ENCODE measurements around the gene SCD5. TPM values are rescaled to one million over a fixed set of nuclear protein-coding genes. Genes with fewer than 3 reads are reported as not detected.

The SCD5 gene
- total and polyA plus RNA-seq, 7 donors, result 0.69 to 30.7 (median 27.3) TPM

- WGBS, 2 donors, result 77 to 89% methylated on average over 12 to 13 of the region's 13 CpGs
- H3K9me3 ChIP-seq, result no peaks in the 10 kb centered on the region
- intact Hi-C loops (cut with DNase I), result no loop called here
- no peaks in the 10 kb centered on the region for H3K27me3 ChIP-seq
- H3K4me3 ChIP-seq, result no peak overlapping the region
- no peak for DNase-seq
- no peak overlapping the region for H3K27ac ChIP-seq
- TF ChIP-seq EP300 (IDR thresholded peaks at IDR 0.05) (no peak), POLR2AphosphoS5 (IDR thresholded peaks at IDR 0.05) (no peak), POLR2A (IDR thresholded peaks at IDR 0.05) (no peak), CTCF (IDR thresholded peaks at IDR 0.05) (no peak)
- H3K36me3 ChIP-seq, result no peaks in the 10 kb centered on the region
- H3K4me1 ChIP-seq, result peaks cover 0 to 10% (median 4%) of the 10 kb centered on the region in 4 donors
These were observed 51.7 kb downstream of the SCD5 start for GRCh38 chr4:82746705-82747574.

- WGBS, 2 donors, result 87 to 89% methylated on average over 6 of the region's 6 CpGs
- Histone ChIP-seq H3K4me1 (peaks cover 0 to 10% (median 4%) of the 10 kb centered on the region in 4 donors), H3K27me3 (no peaks in the 10 kb centered on the region), H3K36me3 (no peaks in the 10 kb centered on the region), H3K27ac (no peak overlapping the region), H3K4me3 (no peak overlapping the region), H3K9me3 (no peaks in the 10 kb centered on the region)
- TF ChIP-seq POLR2AphosphoS5 (IDR thresholded peaks at IDR 0.05) (no peak), CTCF (IDR thresholded peaks at IDR 0.05) (no peak), POLR2A (IDR thresholded peaks at IDR 0.05) (no peak), EP300 (IDR thresholded peaks at IDR 0.05) (no peak)
- no peak for DNase-seq
- intact Hi-C loops (cut with DNase I), result no loop called here
These were observed 53.3 kb downstream of the SCD5 start for GRCh38 chr4:82745173-82745842.

GRCh38 chr4:82744284-82744968, 54.2 kb downstream of the SCD5 start:
- no peaks in the 10 kb centered on the region for H3K27me3 ChIP-seq
- TF ChIP-seq EP300 (IDR thresholded peaks at IDR 0.05) (no peak), POLR2AphosphoS5 (IDR thresholded peaks at IDR 0.05) (no peak), CTCF (IDR thresholded peaks at IDR 0.05) (no peak), POLR2A (IDR thresholded peaks at IDR 0.05) (no peak)
- H3K4me1 ChIP-seq, result peaks cover 0 to 10% (median 4%) of the 10 kb centered on the region in 4 donors
- intact Hi-C loops (cut with DNase I), result no loop called here
- DNase-seq, result no peak
- no peak overlapping the region for H3K27ac ChIP-seq
- no peak overlapping the region for H3K4me3 ChIP-seq
- H3K36me3 ChIP-seq, result no peaks in the 10 kb centered on the region
- H3K9me3 ChIP-seq, result no peaks in the 10 kb centered on the region
- WGBS, 2 donors, result 57 to 80% methylated on average over 5 of the region's 5 CpGs

GRCh38 chr4:82741188-82741587, 57.4 kb downstream of the SCD5 start:
- no peaks in the 10 kb centered on the region for H3K36me3 ChIP-seq
- no peaks in the 10 kb centered on the region for H3K27me3 ChIP-seq
- intact Hi-C loops (cut with DNase I), result no loop called here
- no peaks in the 10 kb centered on the region for H3K9me3 ChIP-seq
- WGBS, 2 donors, result 86 to 95% methylated on average over 5 of the region's 5 CpGs
- H3K27ac ChIP-seq, result no peak overlapping the region
- no peak for DNase-seq
- H3K4me3 ChIP-seq, result no peak overlapping the region
- TF ChIP-seq POLR2AphosphoS5 (IDR thresholded peaks at IDR 0.05) (no peak), CTCF (IDR thresholded peaks at IDR 0.05) (no peak), POLR2A (IDR thresholded peaks at IDR 0.05) (no peak), EP300 (IDR thresholded peaks at IDR 0.05) (no peak)
- no peaks in the 10 kb centered on the region for H3K4me1 ChIP-seq

Measured in sigmoid colon (tissue), 7 donors.